ENCODE data around the gene TTBK2. TPM values are rescaled to one million over a fixed set of nuclear protein-coding genes. Genes with fewer than 3 reads are reported as not detected.

The TTBK2 gene
- polyA plus RNA-seq, 1 donor from 2014 or later: 15.2 TPM

DNA sequence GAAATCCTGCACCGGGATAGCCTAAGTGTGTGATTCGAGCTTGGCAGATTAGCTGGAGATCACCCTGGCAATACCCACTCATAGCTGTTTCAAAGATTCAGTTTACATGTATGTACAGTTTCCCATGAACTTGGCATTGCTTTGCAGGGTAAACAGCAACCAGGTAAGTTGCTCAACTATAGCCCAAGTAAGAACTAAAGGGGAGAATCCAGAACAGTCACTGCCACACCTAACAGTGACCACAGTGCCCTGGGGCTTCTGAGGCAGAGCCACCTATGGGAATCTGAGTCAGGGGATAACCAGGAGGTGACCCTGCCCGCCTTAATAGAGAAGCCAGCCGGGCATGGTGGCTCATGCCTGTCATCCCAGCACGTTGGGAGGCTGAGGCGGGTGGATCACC, 199.6 kb downstream of the TTBK2 start:
- H3K79me2 ChIP-seq (replicated peaks; ENCODE audit: insufficient read depth, low read length): no peaks in the 10 kb centered on the region
- TF ChIP-seq, protein P1, sequence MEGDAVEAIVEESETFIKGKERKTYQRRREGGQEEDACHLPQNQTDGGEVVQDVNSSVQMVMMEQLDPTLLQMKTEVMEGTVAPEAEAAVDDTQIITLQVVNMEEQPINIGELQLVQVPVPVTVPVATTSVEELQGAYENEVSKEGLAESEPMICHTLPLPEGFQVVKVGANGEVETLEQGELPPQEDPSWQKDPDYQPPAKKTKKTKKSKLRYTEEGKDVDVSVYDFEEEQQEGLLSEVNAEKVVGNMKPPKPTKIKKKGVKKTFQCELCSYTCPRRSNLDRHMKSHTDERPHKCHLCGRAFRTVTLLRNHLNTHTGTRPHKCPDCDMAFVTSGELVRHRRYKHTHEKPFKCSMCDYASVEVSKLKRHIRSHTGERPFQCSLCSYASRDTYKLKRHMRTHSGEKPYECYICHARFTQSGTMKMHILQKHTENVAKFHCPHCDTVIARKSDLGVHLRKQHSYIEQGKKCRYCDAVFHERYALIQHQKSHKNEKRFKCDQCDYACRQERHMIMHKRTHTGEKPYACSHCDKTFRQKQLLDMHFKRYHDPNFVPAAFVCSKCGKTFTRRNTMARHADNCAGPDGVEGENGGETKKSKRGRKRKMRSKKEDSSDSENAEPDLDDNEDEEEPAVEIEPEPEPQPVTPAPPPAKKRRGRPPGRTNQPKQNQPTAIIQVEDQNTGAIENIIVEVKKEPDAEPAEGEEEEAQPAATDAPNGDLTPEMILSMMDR (IDR thresholded peaks at IDR 0.05; ENCODE audit: poor library complexity, severe bottlenecking): no peak
- no peak for TF ChIP-seq EZH2 (IDR thresholded peaks at IDR 0.05; ENCODE audit: borderline replicate concordance, insufficient read depth, low read length, poor library complexity, severe bottlenecking)
- TF ChIP-seq TAF1 (IDR thresholded peaks at IDR 0.05; ENCODE audit: low read depth): no peak
- TF ChIP-seq MXI1 (conservative IDR thresholded peaks at IDR 0.05; ENCODE audit: poor library complexity, severe bottlenecking): no peak
- TF ChIP-seq POLR2AphosphoS5 (IDR thresholded peaks at IDR 0.05): no peak
- no peak for TF ChIP-seq SMC3 (conservative IDR thresholded peaks at IDR 0.05; ENCODE audit: poor library complexity)
- TF ChIP-seq, protein P2, sequence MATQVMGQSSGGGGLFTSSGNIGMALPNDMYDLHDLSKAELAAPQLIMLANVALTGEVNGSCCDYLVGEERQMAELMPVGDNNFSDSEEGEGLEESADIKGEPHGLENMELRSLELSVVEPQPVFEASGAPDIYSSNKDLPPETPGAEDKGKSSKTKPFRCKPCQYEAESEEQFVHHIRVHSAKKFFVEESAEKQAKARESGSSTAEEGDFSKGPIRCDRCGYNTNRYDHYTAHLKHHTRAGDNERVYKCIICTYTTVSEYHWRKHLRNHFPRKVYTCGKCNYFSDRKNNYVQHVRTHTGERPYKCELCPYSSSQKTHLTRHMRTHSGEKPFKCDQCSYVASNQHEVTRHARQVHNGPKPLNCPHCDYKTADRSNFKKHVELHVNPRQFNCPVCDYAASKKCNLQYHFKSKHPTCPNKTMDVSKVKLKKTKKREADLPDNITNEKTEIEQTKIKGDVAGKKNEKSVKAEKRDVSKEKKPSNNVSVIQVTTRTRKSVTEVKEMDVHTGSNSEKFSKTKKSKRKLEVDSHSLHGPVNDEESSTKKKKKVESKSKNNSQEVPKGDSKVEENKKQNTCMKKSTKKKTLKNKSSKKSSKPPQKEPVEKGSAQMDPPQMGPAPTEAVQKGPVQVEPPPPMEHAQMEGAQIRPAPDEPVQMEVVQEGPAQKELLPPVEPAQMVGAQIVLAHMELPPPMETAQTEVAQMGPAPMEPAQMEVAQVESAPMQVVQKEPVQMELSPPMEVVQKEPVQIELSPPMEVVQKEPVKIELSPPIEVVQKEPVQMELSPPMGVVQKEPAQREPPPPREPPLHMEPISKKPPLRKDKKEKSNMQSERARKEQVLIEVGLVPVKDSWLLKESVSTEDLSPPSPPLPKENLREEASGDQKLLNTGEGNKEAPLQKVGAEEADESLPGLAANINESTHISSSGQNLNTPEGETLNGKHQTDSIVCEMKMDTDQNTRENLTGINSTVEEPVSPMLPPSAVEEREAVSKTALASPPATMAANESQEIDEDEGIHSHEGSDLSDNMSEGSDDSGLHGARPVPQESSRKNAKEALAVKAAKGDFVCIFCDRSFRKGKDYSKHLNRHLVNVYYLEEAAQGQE (IDR thresholded peaks at IDR 0.05; ENCODE audit: borderline replicate concordance): no peak
- no peak for TF ChIP-seq EP300 (conservative IDR thresholded peaks at IDR 0.05; ENCODE audit: poor library complexity, severe bottlenecking)
- TF ChIP-seq RAD21 (conservative IDR thresholded peaks at IDR 0.05): no peak
- no peak overlapping the region for H3K4me3 ChIP-seq (ENCODE audit: low read length)
- no peaks in the 10 kb centered on the region for H4K20me1 ChIP-seq (ENCODE audit: insufficient read depth)
- H3K4me2 ChIP-seq (ENCODE audit: low read length): no peak overlapping the region
- no peaks in the 10 kb centered on the region for H3K9me3 ChIP-seq (ENCODE audit: low read length)
- H3K36me3 ChIP-seq (ENCODE audit: insufficient read depth, low read length): peaks cover 5% of the 10 kb centered on the region
- no peaks in the 10 kb centered on the region for H3K27me3 ChIP-seq (ENCODE audit: insufficient read depth, low read depth, low read length)
- no peaks in the 10 kb centered on the region for H3K9me2 ChIP-seq (ENCODE audit: insufficient read depth, low read length)
- H3K27ac ChIP-seq (ENCODE audit: low read length): no peak overlapping the region
- no peak overlapping the region for H2AFZ ChIP-seq (ENCODE audit: low read depth, low read length)
- no peak overlapping the region for H3K9ac ChIP-seq (ENCODE audit: low read length)
- H3F3A ChIP-seq (ENCODE audit: insufficient read depth, low read length, poor library complexity, severe bottlenecking): no peaks in the 10 kb centered on the region

DNA sequence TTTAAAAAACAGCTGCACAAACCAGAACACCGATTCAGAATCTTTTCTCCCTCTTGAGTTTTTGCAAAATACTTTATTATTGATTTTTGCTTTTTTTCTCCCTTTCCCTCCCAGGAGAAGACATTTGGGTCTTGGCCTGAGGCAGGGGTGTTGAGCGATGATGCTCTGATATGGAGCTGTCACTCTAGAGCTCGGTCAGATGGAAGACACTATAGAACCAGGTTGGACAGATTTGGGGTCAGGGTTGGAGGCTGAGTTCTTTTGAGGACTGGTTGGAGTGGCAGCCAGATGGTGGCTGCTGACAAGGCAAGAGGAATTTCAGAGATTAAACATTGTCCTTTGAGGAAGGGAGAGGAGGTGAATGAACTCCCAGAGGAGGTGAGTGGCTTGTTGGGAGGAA, 200.5 kb downstream of the TTBK2 start:
- Histone ChIP-seq H3K9ac (ENCODE audit: low read length) (no peak overlapping the region), H3K27ac (ENCODE audit: low read length) (no peak overlapping the region), H4K20me1 (ENCODE audit: insufficient read depth) (no peaks in the 10 kb centered on the region), H2AFZ (ENCODE audit: low read depth, low read length) (no peak overlapping the region), H3K4me2 (ENCODE audit: low read length) (no peak overlapping the region), H3F3A (ENCODE audit: insufficient read depth, low read length, poor library complexity, severe bottlenecking) (no peaks in the 10 kb centered on the region), H3K36me3 (ENCODE audit: insufficient read depth, low read length) (peaks cover 5% of the 10 kb centered on the region), H3K4me3 (ENCODE audit: low read length) (no peak overlapping the region), H3K9me3 (ENCODE audit: low read length) (no peaks in the 10 kb centered on the region), H3K9me2 (ENCODE audit: insufficient read depth, low read length) (no peaks in the 10 kb centered on the region), H3K27me3 (ENCODE audit: insufficient read depth, low read depth, low read length) (no peaks in the 10 kb centered on the region), H3K79me2 (replicated peaks; ENCODE audit: insufficient read depth, low read length) (no peaks in the 10 kb centered on the region)
- TF ChIP-seq SMC3 (conservative IDR thresholded peaks at IDR 0.05; ENCODE audit: poor library complexity) (no peak), TAF1 (IDR thresholded peaks at IDR 0.05; ENCODE audit: low read depth) (no peak), RAD21 (conservative IDR thresholded peaks at IDR 0.05) (no peak), MXI1 (conservative IDR thresholded peaks at IDR 0.05; ENCODE audit: poor library complexity, severe bottlenecking) (no peak), EP300 (conservative IDR thresholded peaks at IDR 0.05; ENCODE audit: poor library complexity, severe bottlenecking) (no peak), EZH2 (IDR thresholded peaks at IDR 0.05; ENCODE audit: borderline replicate concordance, insufficient read depth, low read length, poor library complexity, severe bottlenecking) (no peak), POLR2AphosphoS5 (IDR thresholded peaks at IDR 0.05) (no peak)
- TF ChIP-seq, protein P2 (IDR thresholded peaks at IDR 0.05; ENCODE audit: borderline replicate concordance): no peak
- TF ChIP-seq, protein P1 (IDR thresholded peaks at IDR 0.05; ENCODE audit: poor library complexity, severe bottlenecking): no peak
